ENCODE data around the gene BACE2.

The BACE2 gene

GRCh38 chr21:41321908-41322495 lies 154.0 kb downstream of the BACE2 start:
- DNase-seq (ENCODE audit: low read depth) = no peak

GRCh38 chr21:41322496-41323382 lies 154.8 kb downstream of the BACE2 start:
- no peak for DNase-seq (ENCODE audit: low read depth)

GRCh38 chr21:41325138-41325912 lies 157.4 kb downstream of the BACE2 start:
- DNase-seq (ENCODE audit: low read depth) = no peak

- DNase-seq (ENCODE audit: low read depth) = no peak
These were observed 158.6 kb downstream of the BACE2 start for GRCh38 chr21:41326414-41327080.

GRCh38 chr21:41327753-41328152 lies 159.8 kb downstream of the BACE2 start:
- no peak for DNase-seq (ENCODE audit: low read depth)

GRCh38 chr21:41328660-41329607 lies 161.0 kb downstream of the BACE2 start:
- DNase-seq (ENCODE audit: low read depth) = no peak
